HCT116 (cell line): Measurements from ENCODE around the gene CA12. TPM values are rescaled to one million over a fixed set of nuclear protein-coding genes. Genes with fewer than 3 reads are reported as not detected.

ENCODE experiments used
- ATAC-seq: fragments of 200-7000 bp; cut with Tn5 transposase; 2 replicates; pipeline ENCODE4 v1.9.1; 2020; ENCODE audit warnings: mild to moderate bottlenecking, moderate library complexity
- BruUV-seq: library from RNA; stranded (reverse); fragments of 400-500 nt; replicated peaks from 2 replicates; lab custom pipeline; 2021; lab: Mats Ljungman, UMichigan
- CTCF ChIA-PET: fragments of 300-600 bp; sonication (Branson Sonifier 250); formaldehyde crosslinking; loops from one replicate; lab custom pipeline; 2021; ENCODE audit warnings: antibody characterized with exemption; lab: Charles Lee
- POLR2A ChIA-PET: fragments of 300-600, 350-600 bp; sonication (Branson Sonifier 250); formaldehyde crosslinking; loops from one replicate; lab custom pipeline; 2021; ENCODE audit warnings: antibody characterized with exemption; lab: Charles Lee
- RAD21 ChIA-PET, 2 experiments: fragments of 300-600 bp; sonication (Branson Sonifier 250); formaldehyde crosslinking; loops; one replicate each; lab custom pipeline; 2023; ENCODE audit warnings: low total read pairs in 2 of 2; ENCODE audit not compliant: uncharacterized antibody in 2 of 2, unreplicated experiment in 2 of 2, low non-redundant PET in 1 of 2; lab: Charles Lee
- DNase-seq: peaks from one replicate; pipeline ENCODE4 v3.0.0-alpha.2; 2010; ENCODE audit warnings: low read depth, low spot score
- H2AFZ ChIP-seq: fragments of 200-600 bp; shearing (Covaris generic), sonication (generic); 2 replicates; pipeline ENCODE4 v1.6.1; 2017; ENCODE audit warnings: low read depth, mixed run types, mixed read lengths, antibody characterized with exemption, low read length; ENCODE audit not compliant: poor library complexity, severe bottlenecking
- H3K27ac ChIP-seq: 2 replicates; pipeline ENCODE4 v1.5.1; 2012; ENCODE audit warnings: low read depth, low read length
- H3K27me3 ChIP-seq: fragments of 200-600 bp; sonication (generic); 2 replicates; pipeline ENCODE4 v1.6.1; 2016; ENCODE audit warnings: mixed run types, low read length, mixed read lengths; ENCODE audit not compliant: insufficient read depth
- H3K36me3 ChIP-seq, 2 experiments: fragments of 200-500 bp in 1 of 2; fragments of 200-600 bp in 1 of 2; sonication (Bioruptor generic) in 1 of 2; sonication (generic) in 1 of 2; 2 replicates each; pipeline versions ENCODE4 v1.5.1 to v1.6.1; 2014 to 2016; ENCODE audit warnings: low read length in 2 of 2, inconsistent platforms in 1 of 2, mixed read lengths in 1 of 2, mixed run types in 1 of 2; ENCODE audit not compliant: insufficient read depth in 2 of 2, control insufficient read depth in 1 of 2
- H3K4me1 ChIP-seq, 2 experiments: fragments of 200-600 bp in 1 of 2; sonication (generic) in 1 of 2; 2 replicates each; pipeline versions ENCODE4 v1.5.1 to v1.6.1; 2012 to 2017; ENCODE audit warnings: low read length in 2 of 2, inconsistent platforms in 1 of 2, mild to moderate bottlenecking in 1 of 2, mixed read lengths in 1 of 2, mixed run types in 1 of 2, moderate library complexity in 1 of 2; ENCODE audit not compliant: insufficient read depth in 2 of 2, control insufficient read depth in 1 of 2
- H3K4me2 ChIP-seq: fragments of 200-600 bp; sonication (generic); 2 replicates; pipeline ENCODE4 v1.6.1; 2017; ENCODE audit warnings: mixed run types, low read length, mixed read lengths
- H3K4me3 ChIP-seq, 2 experiments: fragments of 200-600 bp in 1 of 2; sonication (generic) in 1 of 2; replicated peaks in 1 of 2; 2 replicates each; pipeline ENCODE4 v1.5.1; 2011 to 2016; ENCODE audit warnings: low read length in 2 of 2, control low read depth in 1 of 2, low read depth in 1 of 2, mild to moderate bottlenecking in 1 of 2, mixed read lengths in 1 of 2, mixed run types in 1 of 2
- H3K79me2 ChIP-seq: fragments of 200-600 bp; sonication (generic); 2 replicates; pipeline ENCODE4 v1.6.1; 2017; ENCODE audit warnings: mild to moderate bottlenecking, mixed run types, low read length, moderate library complexity, mixed read lengths; ENCODE audit not compliant: insufficient read depth
- H3K9ac ChIP-seq: fragments of 200-600 bp; sonication (generic); 2 replicates; pipeline ENCODE4 v1.6.1; 2016; ENCODE audit warnings: low read length, mixed read lengths
- H3K9me2 ChIP-seq: fragments of 200-600 bp; sonication (generic), shearing (Covaris generic); 2 replicates; pipeline ENCODE4 v1.6.1; 2017; ENCODE audit warnings: mixed run types, mild to moderate bottlenecking, moderate library complexity; ENCODE audit not compliant: insufficient read depth
- H3K9me3 ChIP-seq, 2 experiments: fragments of 200-500 bp in 1 of 2; fragments of 200-600 bp in 1 of 2; sonication (Bioruptor generic) in 1 of 2; sonication (generic) in 1 of 2; 2 replicates each; pipeline ENCODE4 v1.6.1; 2014 to 2017; ENCODE audit warnings: low read length in 2 of 2, mixed read lengths in 2 of 2, inconsistent platforms in 1 of 2, low read depth in 1 of 2, mild to moderate bottlenecking in 1 of 2, mixed run types in 1 of 2, moderate library complexity in 1 of 2; ENCODE audit not compliant: control insufficient read depth in 1 of 2, insufficient read depth in 1 of 2
- H4K20me1 ChIP-seq: fragments of 200-600 bp; sonication (generic), shearing (Covaris generic); 2 replicates; pipeline ENCODE4 v1.6.1; 2017; ENCODE audit warnings: mixed run types, mild to moderate bottlenecking, moderate library complexity; ENCODE audit not compliant: insufficient read depth
- ATF3 ChIP-seq: IDR thresholded peaks from 2 replicates; pipeline ENCODE4 v1.6.1; 2012
- EGR1 ChIP-seq: IDR thresholded peaks from 2 replicates; pipeline ENCODE4 v1.6.1; 2012; ENCODE audit warnings: low read depth
- EZH2phosphoT487 ChIP-seq: fragments of 200-600 bp; IDR thresholded peaks from 2 replicates; pipeline ENCODE4 v1.6.1; 2018; ENCODE audit warnings: antibody characterized with exemption, borderline replicate concordance
- JUND ChIP-seq: IDR thresholded peaks from 2 replicates; pipeline ENCODE4 v1.6.1; 2012
- POLR2A ChIP-seq: IDR thresholded peaks from 2 replicates; pipeline ENCODE4 v1.7.0; 2011; ENCODE audit warnings: borderline replicate concordance; ENCODE audit not compliant: insufficient read depth, insufficient read length; ENCODE audit errors: extremely low read depth
- POLR2AphosphoS5 ChIP-seq: IDR thresholded peaks from 2 replicates; pipeline ENCODE4 v1.6.1; 2011; ENCODE audit warnings: mild to moderate bottlenecking, low read depth, low read length, moderate library complexity
- SRF ChIP-seq: IDR thresholded peaks from 2 replicates; pipeline ENCODE4 v1.6.1; 2012; ENCODE audit warnings: low read depth
- ZBTB33 ChIP-seq: IDR thresholded peaks from 2 replicates; pipeline ENCODE4 v1.6.1; 2011; ENCODE audit warnings: mild to moderate bottlenecking, low read length, moderate library complexity; ENCODE audit not compliant: insufficient replicate concordance; ENCODE audit errors: extremely low read depth
- intact Hi-C: fragments of 100-400 bp; cut with micrococcal nuclease; formaldehyde crosslinking; loops from 2 replicates; pipeline ENCODE4 v1.10.0; 2022
- total RNA-seq: library from RNA; stranded (reverse); gene quantifications from one replicate; pipeline ENCODE4 v1.2.1, GENCODE V29; 2021; ENCODE audit not compliant: unreplicated experiment
- TF ChIP-seq, protein P1 (sequence below), 3 experiments: fragments of 200-600 bp in 1 of 3; sonication (generic) in 1 of 3; IDR thresholded peaks in 2 of 3; conservative IDR thresholded peaks in 1 of 3; 2 replicates each; pipeline ENCODE4 v1.5.1; 2012 to 2017; ENCODE audit warnings: low read depth in 2 of 3, low read length in 2 of 3, antibody characterized with exemption in 1 of 3, borderline replicate concordance in 1 of 3, control low read depth in 1 of 3, mild to moderate bottlenecking in 1 of 3, mixed read lengths in 1 of 3, mixed run types in 1 of 3, moderate library complexity in 1 of 3; ENCODE audit not compliant: insufficient read depth in 1 of 3

CA12 gene
- total RNA-seq, 1 experiment from 2014 or later = 1.8 TPM

DNA sequence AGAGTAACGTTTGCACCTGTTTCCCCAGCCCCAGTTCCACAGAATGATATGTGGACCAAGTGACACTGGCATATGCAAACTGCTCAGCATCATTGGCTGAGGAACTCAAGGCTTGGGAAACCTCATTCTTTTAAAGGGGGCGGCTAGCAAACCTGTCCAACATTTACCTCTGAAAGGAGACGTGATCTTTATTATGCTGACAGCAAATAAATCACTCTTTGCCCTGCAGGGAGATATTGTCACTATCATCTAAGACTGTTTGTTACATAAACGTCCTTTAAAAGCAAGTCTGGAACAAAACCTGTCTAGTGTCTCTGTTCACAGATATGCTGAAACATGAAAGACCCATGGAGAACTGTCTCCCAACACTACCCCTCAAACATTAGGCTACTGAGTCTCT lies 21.5 kb downstream of the CA12 start:
- no peak for ATAC-seq
- Histone ChIP-seq H2AFZ (no peak overlapping the region), H3K4me2 (no peak overlapping the region), H3K79me2 (no peaks in the 10 kb centered on the region), H3K27ac (no peak overlapping the region), H3K9me3 (no peaks in the 10 kb centered on the region), H3K36me3 (no peaks in the 10 kb centered on the region), H3K9ac (no peak overlapping the region), H3K9me2 (no peaks in the 10 kb centered on the region), H3K27me3 (no peaks in the 10 kb centered on the region), H3K4me1 (no peaks in the 10 kb centered on the region), H3K4me3 (no peak overlapping the region), H4K20me1 (no peaks in the 10 kb centered on the region)
- ChIA-PET RAD21 (no interaction called here), POLR2A (no interaction called here), CTCF (no interaction called here)
- DNase-seq = no peak
- TF ChIP-seq ATF3 = no peak
- no peak for TF ChIP-seq POLR2AphosphoS5
- no peak for TF ChIP-seq EZH2phosphoT487
- no peak for TF ChIP-seq EGR1
- TF ChIP-seq, protein P1, sequence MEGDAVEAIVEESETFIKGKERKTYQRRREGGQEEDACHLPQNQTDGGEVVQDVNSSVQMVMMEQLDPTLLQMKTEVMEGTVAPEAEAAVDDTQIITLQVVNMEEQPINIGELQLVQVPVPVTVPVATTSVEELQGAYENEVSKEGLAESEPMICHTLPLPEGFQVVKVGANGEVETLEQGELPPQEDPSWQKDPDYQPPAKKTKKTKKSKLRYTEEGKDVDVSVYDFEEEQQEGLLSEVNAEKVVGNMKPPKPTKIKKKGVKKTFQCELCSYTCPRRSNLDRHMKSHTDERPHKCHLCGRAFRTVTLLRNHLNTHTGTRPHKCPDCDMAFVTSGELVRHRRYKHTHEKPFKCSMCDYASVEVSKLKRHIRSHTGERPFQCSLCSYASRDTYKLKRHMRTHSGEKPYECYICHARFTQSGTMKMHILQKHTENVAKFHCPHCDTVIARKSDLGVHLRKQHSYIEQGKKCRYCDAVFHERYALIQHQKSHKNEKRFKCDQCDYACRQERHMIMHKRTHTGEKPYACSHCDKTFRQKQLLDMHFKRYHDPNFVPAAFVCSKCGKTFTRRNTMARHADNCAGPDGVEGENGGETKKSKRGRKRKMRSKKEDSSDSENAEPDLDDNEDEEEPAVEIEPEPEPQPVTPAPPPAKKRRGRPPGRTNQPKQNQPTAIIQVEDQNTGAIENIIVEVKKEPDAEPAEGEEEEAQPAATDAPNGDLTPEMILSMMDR (IDR thresholded peaks at IDR 0.05 in 2 of 3, conservative IDR thresholded peaks at IDR 0.05 in 1 of 3; ENCODE audit: borderline replicate concordance in 1 of 3, insufficient read depth in 1 of 3, low read depth in 2 of 3, low read length in 2 of 3) = no peak
- no peak for TF ChIP-seq SRF
- TF ChIP-seq POLR2A = no peak
- TF ChIP-seq JUND = no peak
- no peak for TF ChIP-seq ZBTB33
- BruUV-seq = no TSS peak
- intact Hi-C loops = no loop called here
